ENCODE measurements around the gene VRK1.

VRK1 gene

DNA sequence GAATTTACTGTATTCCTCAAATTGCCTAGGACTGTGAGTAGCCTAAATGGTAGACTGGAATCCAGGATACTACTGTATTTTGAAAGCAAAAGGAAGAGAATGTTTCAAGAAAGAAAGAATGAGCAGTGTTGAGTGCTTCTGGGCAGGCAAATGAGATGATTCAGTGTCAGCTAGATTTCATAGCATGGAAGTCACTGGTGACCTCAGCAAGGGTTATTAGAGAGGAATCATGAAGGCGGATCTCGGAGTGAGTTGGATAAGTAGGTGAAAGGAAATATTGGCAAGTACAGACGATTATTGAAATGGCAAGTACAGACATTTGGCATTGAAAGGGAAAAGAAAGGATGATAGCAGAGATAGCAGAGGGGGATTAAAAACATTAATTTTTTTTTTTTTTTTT is 27.1 kb downstream of the VRK1 start:
- Histone ChIP-seq H3K4me3 (replicated peaks; ENCODE audit: insufficient read depth, low read length) (no peak overlapping the region), H3K27me3 (ENCODE audit: insufficient read depth, poor library complexity, severe bottlenecking) (no peaks in the 10 kb centered on the region), H3K27ac (replicated peaks) (no peak overlapping the region)
- no peak for DNase-seq (ENCODE audit: low read depth in 1 of 2, low spot score in 1 of 2)
- TF ChIP-seq, protein P1, sequence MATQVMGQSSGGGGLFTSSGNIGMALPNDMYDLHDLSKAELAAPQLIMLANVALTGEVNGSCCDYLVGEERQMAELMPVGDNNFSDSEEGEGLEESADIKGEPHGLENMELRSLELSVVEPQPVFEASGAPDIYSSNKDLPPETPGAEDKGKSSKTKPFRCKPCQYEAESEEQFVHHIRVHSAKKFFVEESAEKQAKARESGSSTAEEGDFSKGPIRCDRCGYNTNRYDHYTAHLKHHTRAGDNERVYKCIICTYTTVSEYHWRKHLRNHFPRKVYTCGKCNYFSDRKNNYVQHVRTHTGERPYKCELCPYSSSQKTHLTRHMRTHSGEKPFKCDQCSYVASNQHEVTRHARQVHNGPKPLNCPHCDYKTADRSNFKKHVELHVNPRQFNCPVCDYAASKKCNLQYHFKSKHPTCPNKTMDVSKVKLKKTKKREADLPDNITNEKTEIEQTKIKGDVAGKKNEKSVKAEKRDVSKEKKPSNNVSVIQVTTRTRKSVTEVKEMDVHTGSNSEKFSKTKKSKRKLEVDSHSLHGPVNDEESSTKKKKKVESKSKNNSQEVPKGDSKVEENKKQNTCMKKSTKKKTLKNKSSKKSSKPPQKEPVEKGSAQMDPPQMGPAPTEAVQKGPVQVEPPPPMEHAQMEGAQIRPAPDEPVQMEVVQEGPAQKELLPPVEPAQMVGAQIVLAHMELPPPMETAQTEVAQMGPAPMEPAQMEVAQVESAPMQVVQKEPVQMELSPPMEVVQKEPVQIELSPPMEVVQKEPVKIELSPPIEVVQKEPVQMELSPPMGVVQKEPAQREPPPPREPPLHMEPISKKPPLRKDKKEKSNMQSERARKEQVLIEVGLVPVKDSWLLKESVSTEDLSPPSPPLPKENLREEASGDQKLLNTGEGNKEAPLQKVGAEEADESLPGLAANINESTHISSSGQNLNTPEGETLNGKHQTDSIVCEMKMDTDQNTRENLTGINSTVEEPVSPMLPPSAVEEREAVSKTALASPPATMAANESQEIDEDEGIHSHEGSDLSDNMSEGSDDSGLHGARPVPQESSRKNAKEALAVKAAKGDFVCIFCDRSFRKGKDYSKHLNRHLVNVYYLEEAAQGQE (IDR thresholded peaks at IDR 0.05; ENCODE audit: insufficient replicate concordance, low read depth) = no peak
- TF ChIP-seq, protein P2, sequence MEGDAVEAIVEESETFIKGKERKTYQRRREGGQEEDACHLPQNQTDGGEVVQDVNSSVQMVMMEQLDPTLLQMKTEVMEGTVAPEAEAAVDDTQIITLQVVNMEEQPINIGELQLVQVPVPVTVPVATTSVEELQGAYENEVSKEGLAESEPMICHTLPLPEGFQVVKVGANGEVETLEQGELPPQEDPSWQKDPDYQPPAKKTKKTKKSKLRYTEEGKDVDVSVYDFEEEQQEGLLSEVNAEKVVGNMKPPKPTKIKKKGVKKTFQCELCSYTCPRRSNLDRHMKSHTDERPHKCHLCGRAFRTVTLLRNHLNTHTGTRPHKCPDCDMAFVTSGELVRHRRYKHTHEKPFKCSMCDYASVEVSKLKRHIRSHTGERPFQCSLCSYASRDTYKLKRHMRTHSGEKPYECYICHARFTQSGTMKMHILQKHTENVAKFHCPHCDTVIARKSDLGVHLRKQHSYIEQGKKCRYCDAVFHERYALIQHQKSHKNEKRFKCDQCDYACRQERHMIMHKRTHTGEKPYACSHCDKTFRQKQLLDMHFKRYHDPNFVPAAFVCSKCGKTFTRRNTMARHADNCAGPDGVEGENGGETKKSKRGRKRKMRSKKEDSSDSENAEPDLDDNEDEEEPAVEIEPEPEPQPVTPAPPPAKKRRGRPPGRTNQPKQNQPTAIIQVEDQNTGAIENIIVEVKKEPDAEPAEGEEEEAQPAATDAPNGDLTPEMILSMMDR (IDR thresholded peaks at IDR 0.05; ENCODE audit: insufficient read depth, low read length) = no peak
- TF ChIP-seq SPI1 (IDR thresholded peaks at IDR 0.05; ENCODE audit: borderline replicate concordance, low read depth) (no peak), POLR2AphosphoS5 (IDR thresholded peaks at IDR 0.05; ENCODE audit: low read depth) (no peak)

DNA sequence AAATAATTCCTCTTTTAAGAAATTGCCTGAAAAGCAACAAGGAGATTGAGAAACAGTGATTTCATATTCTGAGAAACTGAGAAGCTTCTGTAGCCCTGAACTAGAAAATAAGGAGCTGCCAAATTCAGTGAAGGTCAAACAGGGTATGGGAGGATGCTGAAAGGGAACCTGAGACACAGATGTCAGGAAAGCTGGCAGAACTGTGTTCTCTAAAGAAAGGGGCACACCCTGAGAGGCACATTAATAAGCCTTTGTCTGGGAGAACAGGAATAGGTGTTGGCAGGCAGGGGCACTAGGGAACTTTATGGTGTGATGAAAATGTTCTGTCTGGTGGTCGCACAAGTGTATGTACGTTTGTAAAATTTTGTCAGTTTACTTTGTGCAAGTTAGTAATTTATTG is 29.6 kb downstream of the VRK1 start:
- H3K27me3 ChIP-seq (ENCODE audit: insufficient read depth, poor library complexity, severe bottlenecking) = no peaks in the 10 kb centered on the region
- H3K27ac ChIP-seq (replicated peaks) = no peak overlapping the region
- no peak for TF ChIP-seq POLR2AphosphoS5 (IDR thresholded peaks at IDR 0.05; ENCODE audit: low read depth)
- TF ChIP-seq GABPA (IDR thresholded peaks at IDR 0.05; ENCODE audit: low read depth) = no peak
- TF ChIP-seq, protein P1 (IDR thresholded peaks at IDR 0.05; ENCODE audit: insufficient replicate concordance, low read depth) = no peak
- TF ChIP-seq, protein P2 (IDR thresholded peaks at IDR 0.05; ENCODE audit: insufficient read depth, low read length) = no peak
- TF ChIP-seq SPI1 (IDR thresholded peaks at IDR 0.05; ENCODE audit: borderline replicate concordance, low read depth) = no peak
- DNase-seq (ENCODE audit: low read depth in 1 of 2, low spot score in 1 of 2) = no peak
- H3K4me3 ChIP-seq (replicated peaks; ENCODE audit: insufficient read depth, low read length) = no peak overlapping the region

DNA sequence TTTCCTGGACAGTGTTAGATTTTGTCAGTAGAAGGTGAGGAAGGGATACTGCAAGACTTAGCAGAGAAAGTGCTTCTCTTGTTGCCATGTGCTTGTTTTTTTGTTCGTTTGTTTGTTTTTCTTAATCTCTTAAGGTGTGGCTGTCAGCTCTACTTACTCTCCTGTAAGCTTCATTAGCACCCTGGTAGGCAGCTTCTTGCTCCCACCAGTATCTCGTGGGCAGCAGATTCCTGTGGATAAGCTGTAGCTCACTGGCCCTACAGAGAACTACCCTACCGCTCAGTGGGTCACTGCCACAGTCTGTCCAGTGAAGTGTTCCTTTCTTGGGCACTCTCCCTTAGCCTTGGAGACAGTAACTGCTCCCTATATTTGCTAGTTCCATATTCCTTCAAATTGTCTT is 30.1 kb downstream of the VRK1 start:
- TF ChIP-seq, protein P2 (IDR thresholded peaks at IDR 0.05; ENCODE audit: insufficient read depth, low read length) = no peak
- Histone ChIP-seq H3K27me3 (ENCODE audit: insufficient read depth, poor library complexity, severe bottlenecking) (no peaks in the 10 kb centered on the region), H3K27ac (replicated peaks) (no peak overlapping the region), H3K4me3 (replicated peaks; ENCODE audit: insufficient read depth, low read length) (no peak overlapping the region)
- DNase-seq (ENCODE audit: low read depth in 1 of 2, low spot score in 1 of 2) = no peak

DNA sequence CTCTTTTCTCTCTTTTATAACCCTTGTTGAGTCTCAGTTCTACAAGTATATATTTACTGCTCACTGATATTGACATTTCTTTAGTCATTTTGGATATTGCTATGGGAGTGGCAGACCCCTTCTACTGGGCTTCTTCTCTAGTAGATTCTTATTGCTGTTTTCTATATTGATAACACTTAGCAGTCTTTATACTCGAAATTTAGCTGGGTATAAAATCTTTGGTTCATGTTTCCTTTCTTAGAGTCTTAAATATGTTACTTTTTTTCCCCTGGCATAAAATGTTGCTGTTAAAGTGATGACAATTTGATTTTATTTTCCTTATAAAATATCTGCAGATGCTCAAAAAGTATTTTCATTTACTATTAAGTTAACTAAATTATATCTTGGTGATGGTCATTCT is 32.6 kb downstream of the VRK1 start:
- Histone ChIP-seq H3K27me3 (ENCODE audit: insufficient read depth, poor library complexity, severe bottlenecking) (no peaks in the 10 kb centered on the region), H3K27ac (replicated peaks) (no peak overlapping the region), H3K4me3 (replicated peaks; ENCODE audit: insufficient read depth, low read length) (no peak overlapping the region)
- TF ChIP-seq, protein P2 (IDR thresholded peaks at IDR 0.05; ENCODE audit: insufficient read depth, low read length) = no peak
- no peak for TF ChIP-seq POLR2AphosphoS5 (IDR thresholded peaks at IDR 0.05; ENCODE audit: low read depth)
- no peak for TF ChIP-seq GABPA (IDR thresholded peaks at IDR 0.05; ENCODE audit: low read depth)
- no peak for TF ChIP-seq SPI1 (IDR thresholded peaks at IDR 0.05; ENCODE audit: borderline replicate concordance, low read depth)
- TF ChIP-seq, protein P1 (IDR thresholded peaks at IDR 0.05; ENCODE audit: insufficient replicate concordance, low read depth) = no peak
- no peak for DNase-seq (ENCODE audit: low read depth in 1 of 2, low spot score in 1 of 2)

Data from HL-60 (cell line).